Adrenal gland (tissue), 12 donors: ENCODE results near the gene ASCC1. TPM values are rescaled to one million over a fixed set of nuclear protein-coding genes. Genes with fewer than 3 reads are reported as not detected.

Source experiments
- DNase-seq, 7 donors: peaks; one replicate each; pipeline ENCODE4 v3.0.0-alpha.2; 2019 to 2020
- H3K27ac ChIP-seq, 5 donors: fragments of 200-600 bp; sonication (generic) in 4 of 5; 1 replicate in 3 of 5; 2 replicates in 2 of 5; pipeline versions ENCODE4 v1.5.1 to v1.8.0; 2016 to 2020; ENCODE audit warnings: mild to moderate bottlenecking in 1 of 5
- H3K27me3 ChIP-seq: fragments of 200-600 bp; 2 replicates; pipeline ENCODE4 v1.8.0; 2021
- H3K36me3 ChIP-seq, 2 donors: fragments of 200-600 bp; replicated peaks in 1 of 2; 1 replicate in 1 of 2; 2 replicates in 1 of 2; pipeline versions ENCODE4 v1.5.1 to v1.8.0; 2018 to 2022
- H3K4me1 ChIP-seq, 2 donors: fragments of 200-600 bp; replicated peaks in 1 of 2; 1 replicate in 1 of 2; 2 replicates in 1 of 2; pipeline versions ENCODE4 v1.5.1 to v1.8.0; 2018 to 2021
- H3K4me3 ChIP-seq, 4 donors: fragments of 200-600 bp; sonication (generic) in 3 of 4; one replicate each; pipeline ENCODE4 v1.5.1; 2016 to 2018
- H3K9me3 ChIP-seq, 3 donors: fragments of 200-600 bp; sonication (generic) in 1 of 3; replicated peaks in 1 of 3; 1 replicate in 2 of 3; 2 replicates in 1 of 3; pipeline versions ENCODE4 v1.5.1 to v1.8.0; 2016 to 2021
- CTCF ChIP-seq, 6 experiments: fragments of 450-650 bp in 4 of 6; fragments of 200-600 bp in 2 of 6; sonication (generic) in 1 of 6; IDR thresholded peaks; 1 replicate in 5 of 6; 2 replicates in 1 of 6; pipeline versions ENCODE4 v1.5.1 to v1.8.0; 2016 to 2021; ENCODE audit warnings: antibody characterized with exemption in 6 of 6, mild to moderate bottlenecking in 2 of 6, moderate library complexity in 1 of 6
- POLR2A ChIP-seq, 2 donors: fragments of 450-650 bp; IDR thresholded peaks; one replicate each; pipeline ENCODE4 v1.6.1; 2017; ENCODE audit warnings: antibody characterized with exemption in 2 of 2, mild to moderate bottlenecking in 2 of 2, moderate library complexity in 1 of 2
- WGBS, 4 donors: extraction: QIAGEN DNeasy Blood & Tissue Kit in 2 of 4; methylation state at CpG; one replicate each; pipeline versions ENCODE4 v1.1.5 to v1.1.7; 2013 to 2017; 5-methylcytosine and 5-hydroxymethylcytosine counted together
- intact Hi-C, 2 donors: fragments of 100-400 bp; cut with DNase I; formaldehyde crosslinking; loops; one replicate each; pipeline versions ENCODE4 v1.14.1 to v1.15.0; 2022 to 2023
- polyA plus RNA-seq, 3 donors: library from polyadenylated mRNA; stranded (reverse); fragments of 200-250 nt in 2 of 3; fragments of 350-450 nt in 1 of 3; fragmentation: Illumina TruSeq in 1 of 3; extraction: RNeasy Lipid Tissue Mini Kit (QIAGEN cat#74804) in 1 of 3; gene quantifications; one replicate each; pipeline ENCODE4 v1.2.3, GENCODE V29; 2013 to 2014
- total RNA-seq, 9 donors: library from RNA; depleted of rRNA in 4 of 9; stranded (reverse); fragments of >200 nt in 4 of 9; fragments of 120-200 nt in 1 of 9; fragmentation: NEBNext Ultra II Directional in 1 of 9; extraction: Animal tissue kit (Norgen Biotek cat#: 25700) in 1 of 9; gene quantifications; one replicate each; pipeline versions ENCODE4 v1.1.0 to v1.2.4, GENCODE V29; 2013 to 2023
- donor health status: healthy with polysubstance abuse.
- donor health status: Bipolar disorder and iron deficiency.
- donor health status: DM: yes; HTN: yes; CAD: no.
- donor health status: DM: no; HTN: no; CAD: no.
- donor health status: DM: no; HTN: no; CAD: no.
- donor health status: DM: yes; HTN: yes; CAD: no.

Gene ASCC1
- total and polyA plus RNA-seq, 12 donors = 9.7 to 101 (median 36.7) TPM

GRCh38 chr10:72073708-72074573 lies 142.1 kb downstream of the ASCC1 start:
- Histone ChIP-seq H3K4me1 (peaks cover 5 to 6% of the 10 kb centered on the region in 2 donors), H3K36me3 (no peaks in the 10 kb centered on the region), H3K9me3 (no peaks in the 10 kb centered on the region), H3K27me3 (no peaks in the 10 kb centered on the region), H3K4me3 (no peak overlapping the region), H3K27ac (no peak overlapping the region)
- WGBS, 4 donors = 72 to 79% (median 78%) methylated on average over 6 to 14 of the region's 14 CpGs
- TF ChIP-seq CTCF (IDR thresholded peaks at IDR 0.05) = no peak
- TF ChIP-seq POLR2A (IDR thresholded peaks at IDR 0.05) = no peak
- intact Hi-C loops = no loop called here
- DNase-seq = no peak

GRCh38 chr10:72072639-72073038 lies 143.4 kb downstream of the ASCC1 start:
- no peak for DNase-seq
- Histone ChIP-seq H3K27ac (no peak overlapping the region), H3K4me3 (no peak overlapping the region), H3K9me3 (no peaks in the 10 kb centered on the region), H3K36me3 (no peaks in the 10 kb centered on the region), H3K4me1 (peaks cover 16 to 18% of the 10 kb centered on the region in 2 donors), H3K27me3 (no peaks in the 10 kb centered on the region)
- intact Hi-C loops = no loop called here
- 90 to 97% (median 94%) methylated on average over 5 of the region's 5 CpGs for WGBS, 4 donors
- TF ChIP-seq POLR2A (IDR thresholded peaks at IDR 0.05) (no peak), CTCF (IDR thresholded peaks at IDR 0.05) (no peak)

GRCh38 chr10:72072046-72072445 lies 144.0 kb downstream of the ASCC1 start:
- DNase-seq = no peak
- Histone ChIP-seq H3K9me3 (no peaks in the 10 kb centered on the region), H3K4me3 (no peak overlapping the region), H3K4me1 (peaks cover 16 to 23% of the 10 kb centered on the region in 2 donors), H3K27ac (no peak overlapping the region), H3K27me3 (no peaks in the 10 kb centered on the region), H3K36me3 (no peaks in the 10 kb centered on the region)
- TF ChIP-seq POLR2A (IDR thresholded peaks at IDR 0.05) = no peak
- TF ChIP-seq CTCF (IDR thresholded peaks at IDR 0.05) = no peak
- intact Hi-C loops = no loop called here
- 90 to 97% (median 94%) methylated on average over 5 of the region's 5 CpGs; no CpG with 5 or more reads in 1 of the 4 donors for WGBS, 4 donors

- intact Hi-C loops = no loop called here
Measured at GRCh38 chr10:72069751-72070526, 146.1 kb downstream of the ASCC1 start.

More at GRCh38 chr10:72069751-72070526, 146.1 kb downstream of the ASCC1 start:
- H3K36me3 ChIP-seq = no peaks in the 10 kb centered on the region
- TF ChIP-seq CTCF (IDR thresholded peaks at IDR 0.05) (peak in 1 of 6 experiments; percentile 9), POLR2A (IDR thresholded peaks at IDR 0.05) (no peak)
- peak in 1 of 7 donors; percentile 40 for DNase-seq
- no peaks in the 10 kb centered on the region for H3K27me3 ChIP-seq
- WGBS, 4 donors = 81 to 85% (median 82%) methylated on average over 6 to 7 of the region's 7 CpGs
- H3K4me1 ChIP-seq = peaks cover 16 to 37% of the 10 kb centered on the region in 2 donors
- H3K27ac ChIP-seq = peak overlapping the region in 3 of 5 donors; percentile 79 to 84 (median 82)
- H3K4me3 ChIP-seq = no peak overlapping the region
- H3K9me3 ChIP-seq = no peaks in the 10 kb centered on the region
